HepG2 (cell line): Measurements from ENCODE around the gene UBR4. TPM values are rescaled to one million over a fixed set of nuclear protein-coding genes. Genes with fewer than 3 reads are reported as not detected.

Experiments used
- FOXK2 ChIP-seq: fragments of 450-650 bp; IDR thresholded peaks from 2 replicates; pipeline ENCODE4 v1.6.1; 2016
- NBN ChIP-seq: fragments of 450-650 bp; conservative IDR thresholded peaks from 2 replicates; pipeline ENCODE4 v1.6.1; 2017
- PLRG1 ChIP-seq: fragments of 450-650 bp; conservative IDR thresholded peaks from 2 replicates; pipeline ENCODE4 v1.6.1; 2016
- RCOR2 ChIP-seq: IDR thresholded peaks from 2 replicates; pipeline ENCODE4 v1.6.1; 2016; ENCODE audit warnings: missing biosample characterization, missing genetic modification reagents
- RFX5 ChIP-seq: IDR thresholded peaks from 2 replicates; pipeline ENCODE4 v1.6.1; 2011; ENCODE audit warnings: low read depth, low read length, improper control_type of control experiment
- ZNF724P ChIP-seq: sonication (generic); formaldehyde crosslinking; IDR thresholded peaks from 2 replicates; pipeline ENCODE4 v1.8.0; 2022; ENCODE audit warnings: missing genetic modification reagents, borderline replicate concordance
- ZNF746 ChIP-seq: sonication (generic); formaldehyde crosslinking; IDR thresholded peaks from 2 replicates; pipeline ENCODE4 v1.8.0; 2022; ENCODE audit warnings: mild to moderate bottlenecking, missing genetic modification reagents
- ZNF780A ChIP-seq: sonication (generic); formaldehyde crosslinking; IDR thresholded peaks from 2 replicates; pipeline ENCODE4 v1.8.0; 2022; ENCODE audit warnings: mild to moderate bottlenecking, missing genetic modification reagents, moderate library complexity
- polyA plus RNA-seq, 8 experiments: library from polyadenylated mRNA; depleted of rRNA in 3 of 8; stranded (reverse) in 7 of 8; unstranded in 1 of 8; fragments of >200 nt; fragmentation: Illumina TruSeq in 4 of 8; extraction: Trizol in 4 of 8; gene quantifications; 2 replicates each; pipeline versions ENCODE4 v1.2.1 to v1.2.3, GENCODE V29; 2011 to 2016; ENCODE audit warnings: low read depth in 4 of 8, missing spikeins in 1 of 8, mixed read lengths in 1 of 8; ENCODE audit not compliant: insufficient read depth in 1 of 8
- total RNA-seq, 5 experiments: library from RNA; depleted of rRNA; stranded (reverse); fragments of >200 nt; fragmentation: Illumina TruSeq; extraction: Trizol; gene quantifications; 2 replicates each; pipeline ENCODE4 v1.2.3, GENCODE V29; 2016; ENCODE audit warnings: low read depth in 1 of 5
- TF ChIP-seq, protein P1 (sequence below): sonication (generic); formaldehyde crosslinking; conservative IDR thresholded peaks from 2 replicates; pipeline ENCODE4 v1.8.0; 2022; ENCODE audit warnings: low read depth, missing genetic modification reagents
- TF ChIP-seq, protein P2 (sequence below): sonication (generic); formaldehyde crosslinking; IDR thresholded peaks from 2 replicates; pipeline ENCODE4 v1.8.1; 2023; ENCODE audit warnings: missing genetic modification reagents, inconsistent platforms, borderline replicate concordance
- TF ChIP-seq, protein P3 (sequence below): sonication (generic); formaldehyde crosslinking; IDR thresholded peaks from 2 replicates; pipeline ENCODE4 v1.4.0; 2020; ENCODE audit warnings: mild to moderate bottlenecking, missing genetic modification reagents
- TF ChIP-seq, protein P4 (sequence below): sonication (generic); formaldehyde crosslinking; IDR thresholded peaks from 2 replicates; pipeline ENCODE4 v1.5.1; 2020; ENCODE audit warnings: mild to moderate bottlenecking, moderate library complexity, missing genetic modification reagents
- TF ChIP-seq, protein P5 (sequence below): sonication (generic); formaldehyde crosslinking; IDR thresholded peaks from 2 replicates; pipeline ENCODE4 v1.5.1; 2020; ENCODE audit warnings: mild to moderate bottlenecking, missing genetic modification reagents, borderline replicate concordance

Gene UBR4
- total and polyA plus RNA-seq, 2 of the 13 experiments (the other 11 are each of a cell fraction or from before 2014, with no cell fraction given) = 59.1 to 106 TPM

DNA sequence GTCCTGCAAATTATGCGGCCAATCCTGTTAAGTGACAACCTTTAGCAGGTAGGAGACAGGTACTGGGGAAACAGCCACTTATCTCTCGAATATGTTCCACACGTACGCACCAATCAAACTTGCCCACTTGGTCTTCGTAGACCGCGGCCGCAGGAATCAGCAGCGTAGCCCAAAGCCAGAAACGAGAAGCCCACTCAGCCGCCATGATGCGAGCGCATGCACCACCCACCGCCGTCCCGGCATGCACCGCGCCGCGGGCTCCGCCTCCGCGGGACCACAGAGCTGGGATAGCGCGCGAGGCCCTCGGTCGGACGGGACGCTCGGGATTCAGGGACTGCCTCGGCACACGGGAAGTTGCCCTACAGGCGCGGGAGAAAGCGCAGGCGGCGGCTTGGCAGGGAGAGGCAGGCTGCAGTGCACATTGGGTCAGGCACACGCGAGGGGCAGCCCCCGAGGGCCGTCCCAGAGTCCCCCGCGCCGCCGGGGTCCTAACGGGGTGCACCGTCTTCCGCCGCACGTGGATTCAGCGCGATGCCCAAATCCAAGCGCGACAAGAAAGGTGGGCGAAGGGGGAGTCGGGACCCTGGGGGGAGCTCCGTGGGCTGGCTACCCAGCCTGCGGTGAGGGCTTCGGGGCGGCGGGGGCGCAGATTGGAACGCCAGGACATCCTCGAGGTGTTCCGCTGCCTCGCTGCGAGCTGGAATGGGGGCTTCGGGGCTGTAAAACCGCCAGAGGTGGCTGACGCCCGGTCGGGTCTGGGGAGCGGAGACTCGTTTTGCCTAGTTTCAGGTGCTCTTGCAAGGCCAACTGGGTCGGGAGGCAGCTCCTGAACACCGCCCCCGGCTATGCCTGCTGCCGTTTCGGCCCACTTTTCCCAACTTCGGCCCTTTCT lies 41.5 kb upstream of the UBR4 start, which contains the start of the genes EMC1 and MRTO4 (continued):
- TF ChIP-seq ZNF724P (CRISPR knock-in tag) = peak; percentile 89; the same call in 1 of the 2 replicates
- TF ChIP-seq, protein P1, sequence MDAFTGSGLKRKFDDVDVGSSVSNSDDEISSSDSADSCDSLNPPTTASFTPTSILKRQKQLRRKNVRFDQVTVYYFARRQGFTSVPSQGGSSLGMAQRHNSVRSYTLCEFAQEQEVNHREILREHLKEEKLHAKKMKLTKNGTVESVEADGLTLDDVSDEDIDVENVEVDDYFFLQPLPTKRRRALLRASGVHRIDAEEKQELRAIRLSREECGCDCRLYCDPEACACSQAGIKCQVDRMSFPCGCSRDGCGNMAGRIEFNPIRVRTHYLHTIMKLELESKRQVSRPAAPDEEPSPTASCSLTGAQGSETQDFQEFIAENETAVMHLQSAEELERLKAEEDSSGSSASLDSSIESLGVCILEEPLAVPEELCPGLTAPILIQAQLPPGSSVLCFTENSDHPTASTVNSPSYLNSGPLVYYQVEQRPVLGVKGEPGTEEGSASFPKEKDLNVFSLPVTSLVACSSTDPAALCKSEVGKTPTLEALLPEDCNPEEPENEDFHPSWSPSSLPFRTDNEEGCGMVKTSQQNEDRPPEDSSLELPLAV = no peak
- TF ChIP-seq, protein P2, sequence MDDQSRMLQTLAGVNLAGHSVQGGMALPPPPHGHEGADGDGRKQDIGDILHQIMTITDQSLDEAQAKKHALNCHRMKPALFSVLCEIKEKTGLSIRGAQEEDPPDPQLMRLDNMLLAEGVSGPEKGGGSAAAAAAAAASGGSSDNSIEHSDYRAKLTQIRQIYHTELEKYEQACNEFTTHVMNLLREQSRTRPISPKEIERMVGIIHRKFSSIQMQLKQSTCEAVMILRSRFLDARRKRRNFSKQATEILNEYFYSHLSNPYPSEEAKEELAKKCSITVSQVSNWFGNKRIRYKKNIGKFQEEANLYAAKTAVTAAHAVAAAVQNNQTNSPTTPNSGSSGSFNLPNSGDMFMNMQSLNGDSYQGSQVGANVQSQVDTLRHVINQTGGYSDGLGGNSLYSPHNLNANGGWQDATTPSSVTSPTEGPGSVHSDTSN = no peak
- peak; percentile 85; the same call in 1 of the 2 replicates for TF ChIP-seq ZNF780A (CRISPR knock-in tag)
- TF ChIP-seq, protein P3, sequence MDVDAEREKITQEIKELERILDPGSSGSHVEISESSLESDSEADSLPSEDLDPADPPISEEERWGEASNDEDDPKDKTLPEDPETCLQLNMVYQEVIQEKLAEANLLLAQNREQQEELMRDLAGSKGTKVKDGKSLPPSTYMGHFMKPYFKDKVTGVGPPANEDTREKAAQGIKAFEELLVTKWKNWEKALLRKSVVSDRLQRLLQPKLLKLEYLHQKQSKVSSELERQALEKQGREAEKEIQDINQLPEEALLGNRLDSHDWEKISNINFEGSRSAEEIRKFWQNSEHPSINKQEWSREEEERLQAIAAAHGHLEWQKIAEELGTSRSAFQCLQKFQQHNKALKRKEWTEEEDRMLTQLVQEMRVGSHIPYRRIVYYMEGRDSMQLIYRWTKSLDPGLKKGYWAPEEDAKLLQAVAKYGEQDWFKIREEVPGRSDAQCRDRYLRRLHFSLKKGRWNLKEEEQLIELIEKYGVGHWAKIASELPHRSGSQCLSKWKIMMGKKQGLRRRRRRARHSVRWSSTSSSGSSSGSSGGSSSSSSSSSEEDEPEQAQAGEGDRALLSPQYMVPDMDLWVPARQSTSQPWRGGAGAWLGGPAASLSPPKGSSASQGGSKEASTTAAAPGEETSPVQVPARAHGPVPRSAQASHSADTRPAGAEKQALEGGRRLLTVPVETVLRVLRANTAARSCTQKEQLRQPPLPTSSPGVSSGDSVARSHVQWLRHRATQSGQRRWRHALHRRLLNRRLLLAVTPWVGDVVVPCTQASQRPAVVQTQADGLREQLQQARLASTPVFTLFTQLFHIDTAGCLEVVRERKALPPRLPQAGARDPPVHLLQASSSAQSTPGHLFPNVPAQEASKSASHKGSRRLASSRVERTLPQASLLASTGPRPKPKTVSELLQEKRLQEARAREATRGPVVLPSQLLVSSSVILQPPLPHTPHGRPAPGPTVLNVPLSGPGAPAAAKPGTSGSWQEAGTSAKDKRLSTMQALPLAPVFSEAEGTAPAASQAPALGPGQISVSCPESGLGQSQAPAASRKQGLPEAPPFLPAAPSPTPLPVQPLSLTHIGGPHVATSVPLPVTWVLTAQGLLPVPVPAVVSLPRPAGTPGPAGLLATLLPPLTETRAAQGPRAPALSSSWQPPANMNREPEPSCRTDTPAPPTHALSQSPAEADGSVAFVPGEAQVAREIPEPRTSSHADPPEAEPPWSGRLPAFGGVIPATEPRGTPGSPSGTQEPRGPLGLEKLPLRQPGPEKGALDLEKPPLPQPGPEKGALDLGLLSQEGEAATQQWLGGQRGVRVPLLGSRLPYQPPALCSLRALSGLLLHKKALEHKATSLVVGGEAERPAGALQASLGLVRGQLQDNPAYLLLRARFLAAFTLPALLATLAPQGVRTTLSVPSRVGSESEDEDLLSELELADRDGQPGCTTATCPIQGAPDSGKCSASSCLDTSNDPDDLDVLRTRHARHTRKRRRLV (CRISPR knock-in tag) = peak; percentile 72; the same call in 1 of the 2 replicates
- 0 out of 2 replicates have a peak, but pooled peaks have one; percentile 22 for TF ChIP-seq ZNF746 (CRISPR knock-in tag)
- TF ChIP-seq RFX5 = no peak
- no peak for TF ChIP-seq RCOR2 (CRISPR knock-in tag)
- TF ChIP-seq NBN = no peak
- TF ChIP-seq, protein P4, sequence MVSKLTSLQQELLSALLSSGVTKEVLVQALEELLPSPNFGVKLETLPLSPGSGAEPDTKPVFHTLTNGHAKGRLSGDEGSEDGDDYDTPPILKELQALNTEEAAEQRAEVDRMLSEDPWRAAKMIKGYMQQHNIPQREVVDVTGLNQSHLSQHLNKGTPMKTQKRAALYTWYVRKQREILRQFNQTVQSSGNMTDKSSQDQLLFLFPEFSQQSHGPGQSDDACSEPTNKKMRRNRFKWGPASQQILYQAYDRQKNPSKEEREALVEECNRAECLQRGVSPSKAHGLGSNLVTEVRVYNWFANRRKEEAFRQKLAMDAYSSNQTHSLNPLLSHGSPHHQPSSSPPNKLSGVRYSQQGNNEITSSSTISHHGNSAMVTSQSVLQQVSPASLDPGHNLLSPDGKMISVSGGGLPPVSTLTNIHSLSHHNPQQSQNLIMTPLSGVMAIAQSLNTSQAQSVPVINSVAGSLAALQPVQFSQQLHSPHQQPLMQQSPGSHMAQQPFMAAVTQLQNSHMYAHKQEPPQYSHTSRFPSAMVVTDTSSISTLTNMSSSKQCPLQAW (CRISPR knock-in tag) = peak; percentile 79; the same call in 1 of the 2 replicates
- no peak for TF ChIP-seq FOXK2
- TF ChIP-seq, protein P5, sequence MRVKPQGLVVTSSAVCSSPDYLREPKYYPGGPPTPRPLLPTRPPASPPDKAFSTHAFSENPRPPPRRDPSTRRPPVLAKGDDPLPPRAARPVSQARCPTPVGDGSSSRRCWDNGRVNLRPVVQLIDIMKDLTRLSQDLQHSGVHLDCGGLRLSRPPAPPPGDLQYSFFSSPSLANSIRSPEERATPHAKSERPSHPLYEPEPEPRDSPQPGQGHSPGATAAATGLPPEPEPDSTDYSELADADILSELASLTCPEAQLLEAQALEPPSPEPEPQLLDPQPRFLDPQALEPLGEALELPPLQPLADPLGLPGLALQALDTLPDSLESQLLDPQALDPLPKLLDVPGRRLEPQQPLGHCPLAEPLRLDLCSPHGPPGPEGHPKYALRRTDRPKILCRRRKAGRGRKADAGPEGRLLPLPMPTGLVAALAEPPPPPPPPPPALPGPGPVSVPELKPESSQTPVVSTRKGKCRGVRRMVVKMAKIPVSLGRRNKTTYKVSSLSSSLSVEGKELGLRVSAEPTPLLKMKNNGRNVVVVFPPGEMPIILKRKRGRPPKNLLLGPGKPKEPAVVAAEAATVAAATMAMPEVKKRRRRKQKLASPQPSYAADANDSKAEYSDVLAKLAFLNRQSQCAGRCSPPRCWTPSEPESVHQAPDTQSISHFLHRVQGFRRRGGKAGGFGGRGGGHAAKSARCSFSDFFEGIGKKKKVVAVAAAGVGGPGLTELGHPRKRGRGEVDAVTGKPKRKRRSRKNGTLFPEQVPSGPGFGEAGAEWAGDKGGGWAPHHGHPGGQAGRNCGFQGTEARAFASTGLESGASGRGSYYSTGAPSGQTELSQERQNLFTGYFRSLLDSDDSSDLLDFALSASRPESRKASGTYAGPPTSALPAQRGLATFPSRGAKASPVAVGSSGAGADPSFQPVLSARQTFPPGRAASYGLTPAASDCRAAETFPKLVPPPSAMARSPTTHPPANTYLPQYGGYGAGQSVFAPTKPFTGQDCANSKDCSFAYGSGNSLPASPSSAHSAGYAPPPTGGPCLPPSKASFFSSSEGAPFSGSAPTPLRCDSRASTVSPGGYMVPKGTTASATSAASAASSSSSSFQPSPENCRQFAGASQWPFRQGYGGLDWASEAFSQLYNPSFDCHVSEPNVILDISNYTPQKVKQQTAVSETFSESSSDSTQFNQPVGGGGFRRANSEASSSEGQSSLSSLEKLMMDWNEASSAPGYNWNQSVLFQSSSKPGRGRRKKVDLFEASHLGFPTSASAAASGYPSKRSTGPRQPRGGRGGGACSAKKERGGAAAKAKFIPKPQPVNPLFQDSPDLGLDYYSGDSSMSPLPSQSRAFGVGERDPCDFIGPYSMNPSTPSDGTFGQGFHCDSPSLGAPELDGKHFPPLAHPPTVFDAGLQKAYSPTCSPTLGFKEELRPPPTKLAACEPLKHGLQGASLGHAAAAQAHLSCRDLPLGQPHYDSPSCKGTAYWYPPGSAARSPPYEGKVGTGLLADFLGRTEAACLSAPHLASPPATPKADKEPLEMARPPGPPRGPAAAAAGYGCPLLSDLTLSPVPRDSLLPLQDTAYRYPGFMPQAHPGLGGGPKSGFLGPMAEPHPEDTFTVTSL = no peak
- no peak for TF ChIP-seq PLRG1
